ENCODE results near the gene TPPP2.

DNA sequence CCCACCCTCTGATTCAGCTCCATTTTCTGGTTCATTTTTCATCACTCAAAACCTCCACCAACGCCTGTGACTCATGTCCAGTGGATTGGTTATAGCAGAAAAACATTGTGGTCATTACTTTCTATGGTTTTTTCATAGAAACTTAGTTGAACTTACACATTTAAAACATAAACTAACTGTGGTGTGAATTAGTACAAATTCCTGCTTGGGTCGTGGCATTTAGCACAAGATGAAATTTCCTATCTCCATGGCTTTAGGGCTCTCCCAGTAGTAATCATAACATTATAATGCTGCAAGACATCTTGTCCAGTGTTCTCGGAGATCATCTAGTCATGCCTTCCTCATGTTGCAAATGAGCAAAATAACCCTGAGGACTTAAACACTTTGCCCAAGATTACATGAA lies 19.3 kb downstream of the TPPP2 start:
- TF ChIP-seq PPARA (CRISPR knock-in tag; IDR thresholded peaks at IDR 0.05; ENCODE audit: borderline replicate concordance) (no peak), ARNTL (CRISPR knock-in tag; IDR thresholded peaks at IDR 0.05; ENCODE audit: borderline replicate concordance, low read depth) (no peak), ZNF565 (CRISPR knock-in tag; conservative IDR thresholded peaks at IDR 0.05; ENCODE audit: low read depth) (no peak), TCF4 (CRISPR knock-in tag; IDR thresholded peaks at IDR 0.05; ENCODE audit: borderline replicate concordance) (no peak), TOX (CRISPR knock-in tag; IDR thresholded peaks at IDR 0.05; ENCODE audit: borderline replicate concordance) (no peak), PATZ1 (CRISPR knock-in tag; IDR thresholded peaks at IDR 0.05; ENCODE audit: borderline replicate concordance) (no peak), RARB (CRISPR knock-in tag; IDR thresholded peaks at IDR 0.05) (no peak)

Measured in SK-N-SH treated with all-trans-retinoic acid at 6 μM for 48 hours (cell line).